ENCODE measurements around the gene TNFRSF4.

- TF ChIP-seq CTCF (IDR thresholded peaks at IDR 0.05) (no peak), POLR2AphosphoS5 (IDR thresholded peaks at IDR 0.05) (no peak), POLR2A (IDR thresholded peaks at IDR 0.05) (no peak), EP300 (IDR thresholded peaks at IDR 0.05) (no peak)
These were observed 22.3 kb upstream of the TNFRSF4 start for GRCh38 chr1:1236176-1236763.

Measured in upper lobe of left lung (tissue), 4 donors.